Tibial nerve (tissue), 4 donors: ENCODE measurements around the gene CCR5AS.

ENCODE experiments used
- DNase-seq, 2 donors: peaks; one replicate each; pipeline ENCODE4 v3.0.0-alpha.2; 2019; ENCODE audit warnings: low spot score in 2 of 2
- H3K27ac ChIP-seq, 4 donors: fragments of 200-600 bp; sonication (generic) in 3 of 4; one replicate each; pipeline ENCODE4 v1.5.1; 2017 to 2019; ENCODE audit warnings: mild to moderate bottlenecking in 1 of 4
- H3K27me3 ChIP-seq, 2 donors: fragments of 200-600 bp; sonication (generic) in 1 of 2; one replicate each; pipeline versions ENCODE4 v1.5.1 to v1.6.0; 2017 to 2019
- H3K36me3 ChIP-seq, 3 donors: fragments of 200-600 bp; sonication (generic); one replicate each; pipeline ENCODE4 v1.5.1; 2018 to 2019
- H3K4me1 ChIP-seq, 4 donors: fragments of 200-600 bp; sonication (generic) in 3 of 4; one replicate each; pipeline ENCODE4 v1.5.1; 2017 to 2019
- H3K4me3 ChIP-seq, 4 donors: fragments of 200-600 bp; sonication (generic) in 3 of 4; one replicate each; pipeline ENCODE4 v1.5.1; 2017 to 2019; ENCODE audit warnings: mild to moderate bottlenecking in 1 of 4, moderate library complexity in 1 of 4
- H3K9me3 ChIP-seq, 4 donors: fragments of 200-600 bp; sonication (generic) in 3 of 4; one replicate each; pipeline ENCODE4 v1.5.1; 2017 to 2019
- EP300 ChIP-seq, 2 donors: sonication (generic); formaldehyde crosslinking; IDR thresholded peaks; one replicate each; pipeline ENCODE4 v1.6.1; 2017; ENCODE audit warnings: antibody characterized with exemption in 2 of 2, mild to moderate bottlenecking in 1 of 2
- POLR2A ChIP-seq, 2 donors: fragments of 450-650 bp; IDR thresholded peaks; one replicate each; pipeline ENCODE4 v1.6.1; 2017; ENCODE audit warnings: antibody characterized with exemption in 2 of 2, mild to moderate bottlenecking in 2 of 2, moderate library complexity in 2 of 2
- WGBS, 2 donors: methylation state at CpG; one replicate each; pipeline ENCODE4 v1.1.5; 2018; 5-methylcytosine and 5-hydroxymethylcytosine counted together
- TF ChIP-seq, protein P1 (sequence below), 5 experiments: fragments of 200-600 bp in 3 of 5; fragments of 450-650 bp in 2 of 5; sonication (generic) in 3 of 5; IDR thresholded peaks; one replicate each; pipeline ENCODE4 v1.5.1; 2016 to 2019; ENCODE audit warnings: antibody characterized with exemption in 5 of 5, mild to moderate bottlenecking in 3 of 5, moderate library complexity in 2 of 5

Gene CCR5AS

DNA sequence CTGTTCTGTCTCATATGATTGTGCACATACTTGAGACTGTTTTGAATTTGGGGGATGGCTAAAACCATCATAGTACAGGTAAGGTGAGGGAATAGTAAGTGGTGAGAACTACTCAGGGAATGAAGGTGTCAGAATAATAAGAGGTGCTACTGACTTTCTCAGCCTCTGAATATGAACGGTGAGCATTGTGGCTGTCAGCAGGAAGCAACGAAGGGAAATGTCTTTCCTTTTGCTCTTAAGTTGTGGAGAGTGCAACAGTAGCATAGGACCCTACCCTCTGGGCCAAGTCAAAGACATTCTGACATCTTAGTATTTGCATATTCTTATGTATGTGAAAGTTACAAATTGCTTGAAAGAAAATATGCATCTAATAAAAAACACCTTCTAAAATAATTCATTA, 31.1 kb downstream of the CCR5AS start:
- no peaks in the 10 kb centered on the region for H3K27me3 ChIP-seq
- WGBS, 2 donors: 16 to 25% methylated on average over 2 of the region's 2 CpGs
- no peak overlapping the region for H3K27ac ChIP-seq
- DNase-seq: no peak
- TF ChIP-seq EP300 (IDR thresholded peaks at IDR 0.05) (no peak), POLR2A (IDR thresholded peaks at IDR 0.05) (no peak)
- TF ChIP-seq, protein P1, sequence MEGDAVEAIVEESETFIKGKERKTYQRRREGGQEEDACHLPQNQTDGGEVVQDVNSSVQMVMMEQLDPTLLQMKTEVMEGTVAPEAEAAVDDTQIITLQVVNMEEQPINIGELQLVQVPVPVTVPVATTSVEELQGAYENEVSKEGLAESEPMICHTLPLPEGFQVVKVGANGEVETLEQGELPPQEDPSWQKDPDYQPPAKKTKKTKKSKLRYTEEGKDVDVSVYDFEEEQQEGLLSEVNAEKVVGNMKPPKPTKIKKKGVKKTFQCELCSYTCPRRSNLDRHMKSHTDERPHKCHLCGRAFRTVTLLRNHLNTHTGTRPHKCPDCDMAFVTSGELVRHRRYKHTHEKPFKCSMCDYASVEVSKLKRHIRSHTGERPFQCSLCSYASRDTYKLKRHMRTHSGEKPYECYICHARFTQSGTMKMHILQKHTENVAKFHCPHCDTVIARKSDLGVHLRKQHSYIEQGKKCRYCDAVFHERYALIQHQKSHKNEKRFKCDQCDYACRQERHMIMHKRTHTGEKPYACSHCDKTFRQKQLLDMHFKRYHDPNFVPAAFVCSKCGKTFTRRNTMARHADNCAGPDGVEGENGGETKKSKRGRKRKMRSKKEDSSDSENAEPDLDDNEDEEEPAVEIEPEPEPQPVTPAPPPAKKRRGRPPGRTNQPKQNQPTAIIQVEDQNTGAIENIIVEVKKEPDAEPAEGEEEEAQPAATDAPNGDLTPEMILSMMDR (IDR thresholded peaks at IDR 0.05): no peak
- peaks cover 0 to 5% (median 2%) of the 10 kb centered on the region in 4 donors for H3K4me1 ChIP-seq
- H3K36me3 ChIP-seq: no peaks in the 10 kb centered on the region
- no peak overlapping the region for H3K4me3 ChIP-seq
- no peaks in the 10 kb centered on the region for H3K9me3 ChIP-seq

DNA sequence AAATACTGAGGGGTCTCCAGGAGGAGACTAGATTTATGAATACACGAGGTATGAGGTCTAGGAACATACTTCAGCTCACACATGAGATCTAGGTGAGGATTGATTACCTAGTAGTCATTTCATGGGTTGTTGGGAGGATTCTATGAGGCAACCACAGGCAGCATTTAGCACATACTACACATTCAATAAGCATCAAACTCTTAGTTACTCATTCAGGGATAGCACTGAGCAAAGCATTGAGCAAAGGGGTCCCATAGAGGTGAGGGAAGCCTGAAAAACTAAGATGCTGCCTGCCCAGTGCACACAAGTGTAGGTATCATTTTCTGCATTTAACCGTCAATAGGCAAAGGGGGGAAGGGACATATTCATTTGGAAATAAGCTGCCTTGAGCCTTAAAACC, 31.6 kb downstream of the CCR5AS start:
- 68 to 79% methylated on average over 2 of the region's 2 CpGs for WGBS, 2 donors
- DNase-seq: no peak
- Histone ChIP-seq H3K9me3 (no peaks in the 10 kb centered on the region), H3K4me3 (no peak overlapping the region), H3K36me3 (no peaks in the 10 kb centered on the region), H3K27me3 (no peaks in the 10 kb centered on the region), H3K27ac (no peak overlapping the region), H3K4me1 (peaks cover 0 to 3% (median 0%) of the 10 kb centered on the region in 4 donors)
- TF ChIP-seq POLR2A (IDR thresholded peaks at IDR 0.05) (no peak), EP300 (IDR thresholded peaks at IDR 0.05) (no peak)
- TF ChIP-seq, protein P1 (IDR thresholded peaks at IDR 0.05): no peak

DNA sequence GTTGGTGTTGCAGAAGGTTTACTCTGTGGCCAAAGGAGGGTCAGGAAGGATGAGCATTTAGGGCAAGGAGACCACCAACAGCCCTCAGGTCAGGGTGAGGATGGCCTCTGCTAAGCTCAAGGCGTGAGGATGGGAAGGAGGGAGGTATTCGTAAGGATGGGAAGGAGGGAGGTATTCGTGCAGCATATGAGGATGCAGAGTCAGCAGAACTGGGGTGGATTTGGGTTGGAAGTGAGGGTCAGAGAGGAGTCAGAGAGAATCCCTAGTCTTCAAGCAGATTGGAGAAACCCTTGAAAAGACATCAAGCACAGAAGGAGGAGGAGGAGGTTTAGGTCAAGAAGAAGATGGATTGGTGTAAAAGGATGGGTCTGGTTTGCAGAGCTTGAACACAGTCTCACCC, 32.1 kb downstream of the CCR5AS start:
- 81 to 82% methylated on average over 3 of the region's 3 CpGs for WGBS, 2 donors

DNA sequence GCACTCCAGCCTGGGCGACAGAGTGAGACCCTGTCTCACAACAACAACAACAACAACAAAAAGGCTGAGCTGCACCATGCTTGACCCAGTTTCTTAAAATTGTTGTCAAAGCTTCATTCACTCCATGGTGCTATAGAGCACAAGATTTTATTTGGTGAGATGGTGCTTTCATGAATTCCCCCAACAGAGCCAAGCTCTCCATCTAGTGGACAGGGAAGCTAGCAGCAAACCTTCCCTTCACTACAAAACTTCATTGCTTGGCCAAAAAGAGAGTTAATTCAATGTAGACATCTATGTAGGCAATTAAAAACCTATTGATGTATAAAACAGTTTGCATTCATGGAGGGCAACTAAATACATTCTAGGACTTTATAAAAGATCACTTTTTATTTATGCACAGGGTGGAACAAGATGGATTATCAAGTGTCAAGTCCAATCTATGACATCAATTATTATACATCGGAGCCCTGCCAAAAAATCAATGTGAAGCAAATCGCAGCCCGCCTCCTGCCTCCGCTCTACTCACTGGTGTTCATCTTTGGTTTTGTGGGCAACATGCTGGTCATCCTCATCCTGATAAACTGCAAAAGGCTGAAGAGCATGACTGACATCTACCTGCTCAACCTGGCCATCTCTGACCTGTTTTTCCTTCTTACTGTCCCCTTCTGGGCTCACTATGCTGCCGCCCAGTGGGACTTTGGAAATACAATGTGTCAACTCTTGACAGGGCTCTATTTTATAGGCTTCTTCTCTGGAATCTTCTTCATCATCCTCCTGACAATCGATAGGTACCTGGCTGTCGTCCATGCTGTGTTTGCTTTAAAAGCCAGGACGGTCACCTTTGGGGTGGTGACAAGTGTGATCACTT, 34.1 kb downstream of the CCR5AS start:
- Histone ChIP-seq H3K36me3 (no peaks in the 10 kb centered on the region), H3K4me3 (peak overlapping the region in 1 of 4 donors; percentile 0), H3K9me3 (no peaks in the 10 kb centered on the region), H3K4me1 (no peaks in the 10 kb centered on the region), H3K27ac (no peak overlapping the region), H3K27me3 (no peaks in the 10 kb centered on the region)
- 90 to 96% methylated on average over 9 of the region's 9 CpGs for WGBS, 2 donors
- no peak for DNase-seq
- no peak for TF ChIP-seq POLR2A (IDR thresholded peaks at IDR 0.05)
- TF ChIP-seq, protein P1 (IDR thresholded peaks at IDR 0.05): peak in 4 of 5 experiments; percentile 14 to 40 (median 32)

More for the DNA sequence above, 32.1 kb downstream of the CCR5AS start:
- no peak overlapping the region for H3K27ac ChIP-seq
- no peak overlapping the region for H3K4me3 ChIP-seq
- H3K9me3 ChIP-seq: no peaks in the 10 kb centered on the region
- no peaks in the 10 kb centered on the region for H3K36me3 ChIP-seq
- no peaks in the 10 kb centered on the region for H3K27me3 ChIP-seq
- H3K4me1 ChIP-seq: no peaks in the 10 kb centered on the region
- DNase-seq: no peak
- TF ChIP-seq, protein P1 (IDR thresholded peaks at IDR 0.05): no peak
- TF ChIP-seq POLR2A (IDR thresholded peaks at IDR 0.05) (no peak), EP300 (IDR thresholded peaks at IDR 0.05) (no peak)

DNA sequence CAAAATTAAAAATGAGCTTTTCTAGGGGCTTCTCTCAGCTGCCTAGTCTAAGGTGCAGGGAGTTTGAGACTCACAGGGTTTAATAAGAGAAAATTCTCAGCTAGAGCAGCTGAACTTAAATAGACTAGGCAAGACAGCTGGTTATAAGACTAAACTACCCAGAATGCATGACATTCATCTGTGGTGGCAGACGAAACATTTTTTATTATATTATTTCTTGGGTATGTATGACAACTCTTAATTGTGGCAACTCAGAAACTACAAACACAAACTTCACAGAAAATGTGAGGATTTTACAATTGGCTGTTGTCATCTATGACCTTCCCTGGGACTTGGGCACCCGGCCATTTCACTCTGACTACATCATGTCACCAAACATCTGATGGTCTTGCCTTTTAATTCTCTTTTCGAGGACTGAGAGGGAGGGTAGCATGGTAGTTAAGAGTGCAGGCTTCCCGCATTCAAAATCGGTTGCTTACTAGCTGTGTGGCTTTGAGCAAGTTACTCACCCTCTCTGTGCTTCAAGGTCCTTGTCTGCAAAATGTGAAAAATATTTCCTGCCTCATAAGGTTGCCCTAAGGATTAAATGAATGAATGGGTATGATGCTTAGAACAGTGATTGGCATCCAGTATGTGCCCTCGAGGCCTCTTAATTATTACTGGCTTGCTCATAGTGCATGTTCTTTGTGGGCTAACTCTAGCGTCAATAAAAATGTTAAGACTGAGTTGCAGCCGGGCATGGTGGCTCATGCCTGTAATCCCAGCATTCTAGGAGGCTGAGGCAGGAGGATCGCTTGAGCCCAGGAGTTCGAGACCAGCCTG, 35.1 kb downstream of the CCR5AS start:
- no peaks in the 10 kb centered on the region for H3K4me1 ChIP-seq
- no peak overlapping the region for H3K27ac ChIP-seq
- TF ChIP-seq, protein P1 (IDR thresholded peaks at IDR 0.05): no peak
- peak overlapping the region in 2 of 4 donors; percentile 0 to 3 for H3K4me3 ChIP-seq
- H3K9me3 ChIP-seq: no peaks in the 10 kb centered on the region
- no peak for DNase-seq
- WGBS, 2 donors: 71 to 73% methylated on average over 10 of the region's 10 CpGs
- H3K27me3 ChIP-seq: no peaks in the 10 kb centered on the region
- no peaks in the 10 kb centered on the region for H3K36me3 ChIP-seq
